Prostate gland (tissue), 2 donors: ENCODE measurements around the gene RIPPLY2.

Source experiments
- CTCF ChIP-seq, 4 experiments: fragments of 200-600 bp in 2 of 4; fragments of 450-650 bp in 2 of 4; sonication (generic) in 2 of 4; IDR thresholded peaks; 1 replicate in 3 of 4; 2 replicates in 1 of 4; pipeline ENCODE4 v1.5.1; 2016 to 2019; ENCODE audit warnings: antibody characterized with exemption in 4 of 4, mild to moderate bottlenecking in 2 of 4, moderate library complexity in 2 of 4
- POLR2AphosphoS5 ChIP-seq: sonication (generic); formaldehyde crosslinking; IDR thresholded peaks from one replicate; pipeline ENCODE4 v1.6.1; 2017; ENCODE audit warnings: antibody characterized with exemption

GRCh38 chr6:83890520-83890919 is 37.4 kb downstream of the RIPPLY2 start:
- TF ChIP-seq POLR2AphosphoS5 (no peak), CTCF (IDR thresholded peaks at IDR 0.05) (no peak)
